C4-2B (cell line): ENCODE results near the gene CHN2.

ENCODE experiments used
- ZFX ChIP-seq: fragments of 450-650 bp; IDR thresholded peaks from 2 replicates; pipeline ENCODE4 v1.6.1; 2017
- TF ChIP-seq, protein P1 (sequence below): fragments of 450-650 bp; conservative IDR thresholded peaks from 2 replicates; pipeline ENCODE4 v1.5.1; 2017; ENCODE audit warnings: mild to moderate bottlenecking

DNA sequence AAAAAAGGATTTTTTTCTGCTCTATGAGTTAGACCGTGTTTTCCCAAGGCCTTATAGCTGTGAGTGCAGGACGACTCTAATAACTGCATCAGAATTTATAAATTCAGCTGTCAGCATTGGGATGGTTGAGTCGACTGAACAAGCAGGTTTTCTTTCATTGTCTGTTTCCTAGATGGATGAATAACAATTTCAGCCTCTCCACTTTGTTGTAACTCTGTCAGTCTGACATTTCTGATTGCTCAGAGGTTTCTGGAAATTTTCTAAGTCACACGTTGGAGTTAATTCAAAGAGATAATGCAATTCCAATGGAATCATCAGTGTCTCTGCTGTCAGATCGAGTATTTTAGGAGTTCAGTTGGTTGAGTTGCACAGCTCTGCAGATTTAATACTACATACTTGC is 159.2 kb downstream of the CHN2 start:
- TF ChIP-seq, protein P1, sequence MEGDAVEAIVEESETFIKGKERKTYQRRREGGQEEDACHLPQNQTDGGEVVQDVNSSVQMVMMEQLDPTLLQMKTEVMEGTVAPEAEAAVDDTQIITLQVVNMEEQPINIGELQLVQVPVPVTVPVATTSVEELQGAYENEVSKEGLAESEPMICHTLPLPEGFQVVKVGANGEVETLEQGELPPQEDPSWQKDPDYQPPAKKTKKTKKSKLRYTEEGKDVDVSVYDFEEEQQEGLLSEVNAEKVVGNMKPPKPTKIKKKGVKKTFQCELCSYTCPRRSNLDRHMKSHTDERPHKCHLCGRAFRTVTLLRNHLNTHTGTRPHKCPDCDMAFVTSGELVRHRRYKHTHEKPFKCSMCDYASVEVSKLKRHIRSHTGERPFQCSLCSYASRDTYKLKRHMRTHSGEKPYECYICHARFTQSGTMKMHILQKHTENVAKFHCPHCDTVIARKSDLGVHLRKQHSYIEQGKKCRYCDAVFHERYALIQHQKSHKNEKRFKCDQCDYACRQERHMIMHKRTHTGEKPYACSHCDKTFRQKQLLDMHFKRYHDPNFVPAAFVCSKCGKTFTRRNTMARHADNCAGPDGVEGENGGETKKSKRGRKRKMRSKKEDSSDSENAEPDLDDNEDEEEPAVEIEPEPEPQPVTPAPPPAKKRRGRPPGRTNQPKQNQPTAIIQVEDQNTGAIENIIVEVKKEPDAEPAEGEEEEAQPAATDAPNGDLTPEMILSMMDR, result no peak
- TF ChIP-seq ZFX, result no peak
